B cell (primary cell): ENCODE results near the gene TLL1. TPM values are rescaled to one million over a fixed set of nuclear protein-coding genes. Genes with fewer than 3 reads are reported as not detected.

Experiments
- ATAC-seq: fragments of 200-7000 bp; cut with Tn5 transposase; one replicate; pipeline ENCODE4 v1.10.0; 2021; ENCODE audit warnings: low read depth, mild to moderate bottlenecking, moderate number of reproducible peaks, moderate library complexity
- CTCF ChIA-PET: fragments of 350-600 bp; sonication (Branson Sonifier 250); formaldehyde crosslinking; loops from one replicate; lab custom pipeline; 2021; ENCODE audit warnings: antibody characterized with exemption, inconsistent platforms; lab: Charles Lee
- POLR2A ChIA-PET: fragments of 350-600 bp; sonication (Branson Sonifier 250); formaldehyde crosslinking; loops from one replicate; lab custom pipeline; 2021; ENCODE audit warnings: antibody characterized with exemption; lab: Charles Lee
- DNase-seq: peaks from one replicate; pipeline ENCODE4 v3.0.0; 2013
- H2AFZ ChIP-seq: 2 replicates; pipeline ENCODE4 v1.6.1; 2012; ENCODE audit warnings: mild to moderate bottlenecking, low read depth, low read length; ENCODE audit not compliant: insufficient read depth, poor library complexity, severe bottlenecking
- H3K27ac ChIP-seq, 2 donors: 1 replicate in 1 of 2; 2 replicates in 1 of 2; pipeline ENCODE4 v1.5.1; 2012 to 2013; ENCODE audit warnings: low read length in 2 of 2, mild to moderate bottlenecking in 2 of 2, moderate library complexity in 1 of 2
- H3K27me3 ChIP-seq, 4 experiments: fragments of 200-600 bp in 1 of 4; sonication (generic) in 1 of 4; replicated peaks in 1 of 4; 1 replicate in 2 of 4; 2 replicates in 2 of 4; pipeline versions ENCODE4 v1.6.1 to v1.7.0; 2013 to 2016; ENCODE audit warnings: low read length in 3 of 4, mild to moderate bottlenecking in 2 of 4, mixed read lengths in 1 of 4, moderate library complexity in 1 of 4; ENCODE audit not compliant: insufficient read depth in 4 of 4, control insufficient read depth in 3 of 4; ENCODE audit errors: control extremely low read depth in 1 of 4
- H3K36me3 ChIP-seq, 2 experiments: replicated peaks in 1 of 2; 1 replicate in 1 of 2; 2 replicates in 1 of 2; pipeline versions ENCODE4 v1.6.1 to v1.7.1; 2013; ENCODE audit warnings: low read length in 1 of 2; ENCODE audit not compliant: insufficient read depth in 2 of 2, control insufficient read depth in 1 of 2; ENCODE audit errors: control extremely low read depth in 1 of 2, extremely low read depth in 1 of 2
- H3K4me1 ChIP-seq, 2 donors: fragments of 200-600 bp in 1 of 2; sonication (generic) in 1 of 2; 1 replicate in 1 of 2; 2 replicates in 1 of 2; pipeline versions ENCODE4 v1.5.1 to v1.6.1; 2013 to 2017; ENCODE audit warnings: low read length in 2 of 2; ENCODE audit not compliant: control insufficient read depth in 2 of 2, insufficient read depth in 2 of 2
- H3K4me2 ChIP-seq: replicated peaks from 2 replicates; pipeline ENCODE3; 2012; ENCODE audit warnings: mild to moderate bottlenecking, low read depth, low read length; ENCODE audit not compliant: poor library complexity, severe bottlenecking
- H3K4me3 ChIP-seq, 5 experiments: fragments of 200-600 bp in 1 of 5; sonication (generic) in 1 of 5; 1 replicate in 3 of 5; 2 replicates in 2 of 5; pipeline versions ENCODE4 v1.5.1 to v1.7.0; 2011 to 2016; ENCODE audit warnings: low read length in 4 of 5, mild to moderate bottlenecking in 4 of 5, low read depth in 2 of 5, control low read depth in 1 of 5, moderate library complexity in 1 of 5; ENCODE audit not compliant: insufficient read depth in 1 of 5; ENCODE audit errors: control extremely low read depth in 1 of 5, extremely low read depth in 1 of 5
- H3K79me2 ChIP-seq: fragments of 200-600 bp; sonication (generic); one replicate; pipeline ENCODE4 v1.6.0; 2016; ENCODE audit warnings: low read length; ENCODE audit not compliant: control insufficient read depth, insufficient read depth
- H3K9ac ChIP-seq: fragments of 200-600 bp; sonication (generic); 2 replicates; pipeline ENCODE4 v1.6.1; 2017; ENCODE audit warnings: mild to moderate bottlenecking, low read length, moderate library complexity
- H3K9me3 ChIP-seq, 3 donors: one replicate each; pipeline versions ENCODE4 v1.6.1 to v1.7.1; 2013; ENCODE audit warnings: low read length in 2 of 3; ENCODE audit not compliant: control insufficient read depth in 2 of 3, insufficient read depth in 1 of 3; ENCODE audit errors: control extremely low read depth in 1 of 3
- H4K20me1 ChIP-seq: 2 replicates; pipeline ENCODE4 v1.6.0; 2012; ENCODE audit warnings: mild to moderate bottlenecking, low read length; ENCODE audit not compliant: insufficient read depth, control insufficient read depth, poor library complexity, severe bottlenecking
- H3K27ac Mint-ChIP-seq: one replicate; pipeline ENCODE4 v1.8.0; 2021; ENCODE audit warnings: mixed read lengths
- H3K27me3 Mint-ChIP-seq: one replicate; pipeline ENCODE4 v1.8.0; 2021; ENCODE audit warnings: mixed read lengths
- H3K4me1 Mint-ChIP-seq: one replicate; pipeline ENCODE4 v1.8.0; 2021; ENCODE audit warnings: mixed read lengths
- H3K4me3 Mint-ChIP-seq: one replicate; pipeline ENCODE4 v1.8.0; 2021; ENCODE audit warnings: mixed read lengths
- H3K9me3 Mint-ChIP-seq: one replicate; pipeline ENCODE4 v1.8.0; 2022; ENCODE audit warnings: mixed read lengths; ENCODE audit not compliant: insufficient read depth
- EZH2 ChIP-seq: IDR thresholded peaks from 2 replicates; pipeline ENCODE4 v1.6.1; 2012; ENCODE audit warnings: borderline replicate concordance, low read depth, mild to moderate bottlenecking, moderate library complexity, low read length; ENCODE audit not compliant: insufficient read depth, poor library complexity, severe bottlenecking
- WGBS: methylation state at CpG from one replicate; pipeline ENCODE4 v1.1.5; 2013; ENCODE audit warnings: missing lambda C conversion rate; ENCODE audit not compliant: insufficient coverage; 5-methylcytosine and 5-hydroxymethylcytosine counted together
- intact Hi-C: fragments of 100-400 bp; cut with micrococcal nuclease; formaldehyde crosslinking; loops from one replicate; pipeline ENCODE4 v1.10.0; 2022
- polyA plus RNA-seq: library from polyadenylated mRNA; depleted of rRNA; stranded (reverse); fragments of >200 nt; gene quantifications from 2 replicates; pipeline ENCODE4 v1.2.3, GENCODE V29; 2012
- total RNA-seq, 2 donors: library from RNA; stranded (reverse); fragments of 120-200 nt in 1 of 2; gene quantifications; 1 replicate in 1 of 2; 2 replicates in 1 of 2; pipeline versions ENCODE4 v1.2.3 to v1.2.4, GENCODE V29; 2013 to 2022
- TF ChIP-seq, protein P1 (sequence below): fragments of 200-600 bp; IDR thresholded peaks from one replicate; pipeline ENCODE4 v1.8.0; 2022; ENCODE audit warnings: antibody characterized with exemption, mild to moderate bottlenecking

Gene TLL1
- total and polyA plus RNA-seq, 2 donors (not counting 1 experiment from before 2014, with no cell fraction given) = not detected

GRCh38 chr4:166065324-166065723 lies 192.3 kb downstream of the TLL1 start:
- no peak overlapping the region for H3K9ac ChIP-seq
- H3K4me2 ChIP-seq = no peak overlapping the region
- no CpG with 5 or more reads among the region's 2 CpGs for WGBS
- DNase-seq = no peak
- H3K9me3 Mint-ChIP-seq = no peaks in the 10 kb centered on the region
- H3K27me3 ChIP-seq = no peaks in the 10 kb centered on the region
- no peak overlapping the region for H2AFZ ChIP-seq
- no peaks in the 10 kb centered on the region for H3K9me3 ChIP-seq
- CTCF ChIA-PET = no interaction called here
- ATAC-seq = no peak
- H3K4me3 Mint-ChIP-seq = no peak overlapping the region
- H3K4me1 Mint-ChIP-seq = no peaks in the 10 kb centered on the region
- H3K79me2 ChIP-seq = no peaks in the 10 kb centered on the region
- intact Hi-C loops = no loop called here
- POLR2A ChIA-PET = no interaction called here
- no peaks in the 10 kb centered on the region for H3K36me3 ChIP-seq
- H3K4me3 ChIP-seq = no peak overlapping the region
- TF ChIP-seq, protein P1, sequence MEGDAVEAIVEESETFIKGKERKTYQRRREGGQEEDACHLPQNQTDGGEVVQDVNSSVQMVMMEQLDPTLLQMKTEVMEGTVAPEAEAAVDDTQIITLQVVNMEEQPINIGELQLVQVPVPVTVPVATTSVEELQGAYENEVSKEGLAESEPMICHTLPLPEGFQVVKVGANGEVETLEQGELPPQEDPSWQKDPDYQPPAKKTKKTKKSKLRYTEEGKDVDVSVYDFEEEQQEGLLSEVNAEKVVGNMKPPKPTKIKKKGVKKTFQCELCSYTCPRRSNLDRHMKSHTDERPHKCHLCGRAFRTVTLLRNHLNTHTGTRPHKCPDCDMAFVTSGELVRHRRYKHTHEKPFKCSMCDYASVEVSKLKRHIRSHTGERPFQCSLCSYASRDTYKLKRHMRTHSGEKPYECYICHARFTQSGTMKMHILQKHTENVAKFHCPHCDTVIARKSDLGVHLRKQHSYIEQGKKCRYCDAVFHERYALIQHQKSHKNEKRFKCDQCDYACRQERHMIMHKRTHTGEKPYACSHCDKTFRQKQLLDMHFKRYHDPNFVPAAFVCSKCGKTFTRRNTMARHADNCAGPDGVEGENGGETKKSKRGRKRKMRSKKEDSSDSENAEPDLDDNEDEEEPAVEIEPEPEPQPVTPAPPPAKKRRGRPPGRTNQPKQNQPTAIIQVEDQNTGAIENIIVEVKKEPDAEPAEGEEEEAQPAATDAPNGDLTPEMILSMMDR = no peak
- no peak for TF ChIP-seq EZH2
- no peaks in the 10 kb centered on the region for H3K4me1 ChIP-seq
- no peaks in the 10 kb centered on the region for H3K27me3 Mint-ChIP-seq
- no peak overlapping the region for H3K27ac Mint-ChIP-seq
- no peak overlapping the region for H3K27ac ChIP-seq
- no peaks in the 10 kb centered on the region for H4K20me1 ChIP-seq

DNA sequence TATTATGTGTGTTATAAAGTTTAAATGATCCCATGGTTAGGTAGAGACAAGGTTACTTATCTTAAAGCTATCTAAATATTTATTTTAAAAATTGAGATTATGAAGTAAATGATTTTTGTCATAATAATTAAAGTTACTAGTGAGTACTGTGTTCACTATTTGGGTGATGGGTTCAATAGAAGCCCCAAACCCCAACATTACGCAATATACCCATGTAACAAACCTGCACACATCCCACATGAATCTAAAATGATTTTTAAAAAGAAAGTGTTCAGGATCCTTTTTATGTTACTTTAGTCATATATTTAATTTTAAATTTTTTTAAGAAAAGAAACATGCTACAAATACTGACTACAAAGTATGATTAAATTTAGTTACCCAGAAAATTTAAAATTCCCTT lies 193.9 kb downstream of the TLL1 start:
- DNase-seq = no peak
- Histone ChIP-seq H3K4me1 (no peaks in the 10 kb centered on the region), H3K9ac (no peak overlapping the region), H3K9me3 (no peaks in the 10 kb centered on the region), H3K36me3 (no peaks in the 10 kb centered on the region), H3K4me3 (no peak overlapping the region), H3K27ac (no peak overlapping the region), H3K79me2 (no peaks in the 10 kb centered on the region), H4K20me1 (no peaks in the 10 kb centered on the region), H2AFZ (no peak overlapping the region), H3K27me3 (no peaks in the 10 kb centered on the region), H3K4me2 (no peak overlapping the region)
- POLR2A ChIA-PET = no interaction called here
- no CpG with 5 or more reads among the region's 1 CpG for WGBS
- TF ChIP-seq, protein P1 = no peak
- TF ChIP-seq EZH2 = no peak
- Mint-ChIP-seq H3K4me1 (no peaks in the 10 kb centered on the region), H3K27ac (no peak overlapping the region), H3K4me3 (no peak overlapping the region), H3K27me3 (no peaks in the 10 kb centered on the region), H3K9me3 (no peaks in the 10 kb centered on the region)
- intact Hi-C loops = no loop called here
- no peak for ATAC-seq
- CTCF ChIA-PET = no interaction called here
